ENCODE results near the gene TGFA. TPM values are rescaled to one million over a fixed set of nuclear protein-coding genes. Genes with fewer than 3 reads are reported as not detected.

TGFA gene
- total RNA-seq, 1 experiment from 2014 or later, result 0.64 TPM

DNA sequence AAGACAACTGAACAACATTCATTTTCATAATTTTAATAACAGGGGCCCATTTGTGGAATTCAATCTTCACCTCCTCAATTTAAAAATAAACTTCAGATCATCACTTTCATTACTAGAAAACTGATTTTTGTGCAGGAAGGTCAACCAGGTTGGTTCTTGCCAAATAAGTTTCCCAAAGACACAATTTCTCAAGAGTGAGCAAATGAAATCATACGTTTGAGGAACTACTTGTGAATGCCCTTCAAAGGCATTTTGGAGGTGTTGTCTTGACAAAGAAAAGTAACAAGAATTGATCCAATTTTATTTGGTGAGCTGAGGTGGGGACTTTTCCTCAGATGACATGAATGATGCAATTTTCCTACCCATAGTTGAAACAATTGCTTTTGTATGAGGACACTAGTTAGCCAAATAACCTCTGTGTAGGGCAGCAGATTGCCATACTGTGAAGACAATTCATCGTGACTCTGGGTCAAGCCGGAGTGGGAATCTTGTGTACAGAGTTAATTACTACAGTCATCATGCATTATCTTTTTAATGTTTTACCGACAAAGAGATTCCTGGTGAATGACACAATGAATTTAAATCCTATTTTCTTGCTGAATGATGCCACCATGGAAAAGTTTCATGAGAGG, 121.8 kb downstream of the TGFA start:
- DNase-seq (ENCODE audit: extremely low read depth, low read depth), result peak; percentile 7

- DNase-seq (ENCODE audit: extremely low read depth, low read depth), result no peak
These were observed 127.3 kb downstream of the TGFA start for GRCh38 chr2:70426341-70426740.

GRCh38 chr2:70425682-70426301, 127.8 kb downstream of the TGFA start:
- DNase-seq (ENCODE audit: extremely low read depth, low read depth), result no peak

DNA sequence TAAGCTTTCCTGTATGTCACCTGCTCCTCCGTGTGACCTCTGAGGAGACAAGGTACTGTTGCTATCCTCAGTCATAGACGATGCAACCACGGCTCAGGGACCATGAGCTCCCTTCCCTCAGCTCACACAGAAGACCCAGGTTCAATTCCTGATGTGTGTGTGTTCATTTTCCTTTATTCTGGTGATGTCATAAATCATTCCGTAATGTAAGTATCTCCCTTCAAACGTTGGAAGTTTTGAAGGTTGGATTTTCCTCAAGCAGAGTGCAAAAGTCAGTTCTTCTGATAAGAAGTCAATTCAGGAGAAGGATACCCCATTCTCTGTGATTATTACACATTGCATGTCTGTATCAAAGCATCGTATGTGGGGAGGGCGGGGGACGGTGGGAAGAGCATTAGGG, 132.9 kb downstream of the TGFA start:
- no peak for DNase-seq (ENCODE audit: extremely low read depth, low read depth)

DNA sequence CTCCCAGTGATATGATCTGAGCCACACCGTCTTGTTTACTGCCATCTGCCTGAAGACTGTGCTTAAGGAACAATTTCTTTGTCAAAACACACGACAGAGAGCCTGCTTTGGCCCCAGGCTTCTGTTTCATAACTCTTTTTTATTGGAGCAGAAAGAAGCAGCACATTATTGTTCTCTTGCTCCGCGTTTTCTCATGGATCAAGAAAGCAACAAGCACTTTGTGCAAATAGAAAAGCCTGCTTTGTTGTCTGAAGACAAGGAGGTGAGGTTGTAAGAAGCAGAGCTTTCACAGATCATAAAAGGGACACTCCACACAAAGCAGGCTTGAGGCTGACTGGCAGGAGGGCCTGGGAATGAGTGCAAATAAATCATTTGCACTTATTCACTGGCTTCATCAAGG, 133.5 kb downstream of the TGFA start:
- DNase-seq (ENCODE audit: extremely low read depth, low read depth), result no peak

DNA sequence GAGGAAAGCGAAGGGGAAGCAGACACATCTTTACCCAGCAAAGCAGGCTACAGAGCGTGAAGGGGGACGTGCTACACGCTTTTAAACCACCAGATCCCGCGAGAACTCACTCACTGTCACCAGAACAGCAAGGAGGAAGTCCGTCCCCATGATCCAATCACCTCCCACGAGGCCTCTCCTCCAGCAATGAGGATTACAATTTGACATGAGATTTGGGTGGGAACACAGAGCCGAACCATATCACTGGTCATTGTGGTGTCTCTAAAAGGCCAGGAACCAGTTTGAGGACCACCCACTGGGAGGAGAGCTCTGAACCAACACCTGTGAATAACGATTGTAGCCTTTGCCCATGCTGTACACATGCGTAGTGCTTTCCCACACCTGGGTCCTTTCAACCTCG, 135.1 kb downstream of the TGFA start:
- no peak for DNase-seq (ENCODE audit: extremely low read depth, low read depth)

GRCh38 chr2:70417011-70417410, 136.6 kb downstream of the TGFA start:
- no peak for DNase-seq (ENCODE audit: extremely low read depth, low read depth)

DNA sequence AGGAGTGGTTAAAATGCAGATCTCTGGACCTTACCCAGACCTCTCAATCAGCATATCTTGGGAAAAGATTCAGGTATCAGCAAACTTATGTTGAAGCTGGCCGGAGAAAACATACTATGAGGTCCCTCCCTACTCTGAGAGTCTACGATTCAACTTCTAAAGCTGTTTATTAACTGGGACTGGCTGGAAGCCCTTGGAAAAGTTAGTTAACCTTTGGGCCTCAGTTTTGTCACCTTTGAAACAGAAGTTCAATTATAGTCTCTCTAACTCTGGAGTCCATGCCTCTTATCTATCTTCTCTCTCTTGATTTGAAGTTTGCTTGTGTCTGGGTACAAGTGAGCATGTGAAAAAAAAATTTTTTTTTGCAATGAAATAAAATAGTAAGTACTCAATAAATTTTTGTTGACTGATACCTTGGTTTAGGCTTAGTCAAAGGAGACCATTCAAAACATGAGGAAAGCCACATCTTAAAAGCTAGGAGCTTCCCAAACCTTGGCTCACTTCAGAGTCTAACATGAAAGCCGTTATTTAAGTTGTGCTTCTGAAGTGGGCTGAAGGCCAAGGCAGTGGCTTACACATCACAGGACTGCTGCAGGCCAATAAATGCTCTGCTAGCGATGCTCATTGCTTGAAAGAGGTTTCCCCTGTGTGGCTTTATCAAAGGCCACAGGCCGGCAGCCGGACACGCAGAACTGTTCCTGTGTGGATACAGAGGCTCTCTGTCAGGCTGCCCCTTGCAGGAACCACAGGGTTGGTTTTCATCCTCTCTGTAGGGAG, 141.1 kb downstream of the TGFA start:
- no peak for DNase-seq (ENCODE audit: extremely low read depth, low read depth)

DNA sequence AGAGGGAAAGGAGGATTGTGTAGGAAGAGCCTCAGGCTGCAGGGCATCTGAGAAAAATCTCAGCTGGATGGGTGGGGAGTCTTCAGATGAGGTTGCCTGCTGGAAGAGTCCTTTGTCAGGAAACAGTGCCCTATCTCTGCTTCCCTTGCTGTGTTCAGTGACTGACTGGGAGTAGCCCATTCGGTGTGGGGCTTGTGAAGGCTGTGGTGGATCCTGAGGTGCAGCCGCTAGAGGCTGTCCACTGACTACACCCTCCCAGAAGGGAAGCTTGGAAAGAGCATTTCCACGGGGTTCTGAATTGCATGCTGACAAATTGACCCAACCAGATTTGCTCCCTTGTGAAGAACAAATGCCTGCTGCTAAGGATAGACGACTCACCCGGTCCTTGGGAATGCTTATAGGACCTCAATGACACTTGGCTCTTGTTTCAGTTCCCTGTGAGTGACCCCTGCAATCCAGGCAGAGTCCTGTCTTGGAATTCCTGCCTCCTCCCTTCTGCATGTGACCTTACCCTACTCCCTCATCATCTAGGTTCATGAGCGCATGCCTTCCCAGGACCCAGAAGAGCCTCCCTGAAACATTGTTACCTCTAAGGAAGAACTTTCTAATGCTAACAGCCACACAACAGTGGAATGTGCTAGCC, 142.0 kb downstream of the TGFA start:
- DNase-seq (ENCODE audit: extremely low read depth, low read depth), result no peak

GRCh38 chr2:70403267-70404053, 150.2 kb downstream of the TGFA start:
- no peak for DNase-seq (ENCODE audit: extremely low read depth, low read depth)

DNA sequence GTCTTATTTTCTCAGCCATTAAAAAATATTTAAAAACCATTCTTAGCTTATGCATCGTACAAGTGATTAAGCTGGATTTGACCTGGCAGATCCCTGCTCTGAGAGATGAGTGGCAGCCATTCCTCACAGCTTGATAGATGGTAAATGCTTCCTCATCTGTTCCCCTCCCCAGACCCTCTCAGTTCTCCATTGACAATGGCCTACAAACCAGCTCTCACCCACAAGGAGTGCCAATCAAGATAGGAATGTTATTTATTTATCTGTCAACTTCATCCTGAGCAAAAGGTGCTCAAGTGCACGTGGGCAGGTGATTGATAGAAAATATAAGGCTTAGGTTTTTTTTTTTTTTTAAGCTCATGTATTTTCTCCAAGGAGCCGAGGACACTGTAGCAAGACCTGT, 153.1 kb downstream of the TGFA start:
- no peak for DNase-seq (ENCODE audit: extremely low read depth, low read depth)

GRCh38 chr2:70399046-70399445, 154.6 kb downstream of the TGFA start:
- no peak for DNase-seq (ENCODE audit: extremely low read depth, low read depth)

Other genes with a start within 250 kb of the TGFA start
- gene ADD2, start 214.4 kb upstream of the TGFA start, total RNA-seq (2014; rRNA removed; shearing (Covaris generic)), result 23.1 and 29.8 TPM in 2 replicates
- not detected in 2 replicates for gene FIGLA, start 236.8 kb upstream of the TGFA start, total RNA-seq (2014; rRNA removed; shearing (Covaris generic))